H9 (cell line): ENCODE results near the gene UBXN10. TPM values are rescaled to one million over a fixed set of nuclear protein-coding genes. Genes with fewer than 3 reads are reported as not detected.

Source experiments
- DNase-seq: peaks from one replicate; pipeline ENCODE4 v3.0.0-alpha.2; 2017
- H2AFZ ChIP-seq: one replicate; pipeline ENCODE4 v1.6.1; 2013; ENCODE audit warnings: mild to moderate bottlenecking, low read length, control low read depth, moderate library complexity
- H2AK5ac ChIP-seq: 2 replicates; pipeline ENCODE4 v1.6.1; 2013; ENCODE audit warnings: low read length, control low read depth, mixed read lengths; ENCODE audit not compliant: insufficient read length
- H2BK120ac ChIP-seq: one replicate; pipeline ENCODE4 v1.6.1; 2013; ENCODE audit warnings: low read depth, mild to moderate bottlenecking, low read length, control low read depth, inconsistent platforms; ENCODE audit not compliant: poor library complexity, severe bottlenecking
- H2BK12ac ChIP-seq: 2 replicates; pipeline ENCODE4 v1.6.1; 2013; ENCODE audit warnings: low read length, control low read depth, mixed read lengths, low read depth; ENCODE audit not compliant: insufficient read length
- H2BK15ac ChIP-seq: 2 replicates; pipeline ENCODE4 v1.6.1; 2013; ENCODE audit warnings: low read depth, low read length, control low read depth
- H2BK20ac ChIP-seq: one replicate; pipeline ENCODE4 v1.6.1; 2013; ENCODE audit warnings: low read depth, mild to moderate bottlenecking, low read length, control low read depth, inconsistent platforms; ENCODE audit not compliant: poor library complexity, severe bottlenecking
- H2BK5ac ChIP-seq: 2 replicates; pipeline ENCODE4 v1.6.1; 2013; ENCODE audit warnings: low read length, control low read depth, mixed read lengths; ENCODE audit not compliant: insufficient read length
- H3K14ac ChIP-seq: 2 replicates; pipeline ENCODE4 v1.6.1; 2013; ENCODE audit warnings: low read length, control low read depth; ENCODE audit not compliant: insufficient read depth
- H3K18ac ChIP-seq: 2 replicates; pipeline ENCODE4 v1.6.1; 2013; ENCODE audit warnings: low read depth, mild to moderate bottlenecking, mixed read lengths, low read length, control low read depth; ENCODE audit not compliant: insufficient read length
- H3K23ac ChIP-seq: 2 replicates; pipeline ENCODE4 v1.6.1; 2013; ENCODE audit warnings: low read length, control low read depth, mixed read lengths, low read depth; ENCODE audit not compliant: insufficient read length
- H3K23me2 ChIP-seq: 2 replicates; pipeline ENCODE4 v1.6.1; 2013; ENCODE audit warnings: low read depth, mild to moderate bottlenecking, mixed read lengths, low read length, control low read depth; ENCODE audit not compliant: insufficient read length, poor library complexity, severe bottlenecking
- H3K27ac ChIP-seq: 2 replicates; pipeline ENCODE4 v1.5.1; 2013; ENCODE audit warnings: low read length, control low read depth, mixed read lengths, low read depth; ENCODE audit not compliant: insufficient read length
- H3K27me3 ChIP-seq: 2 replicates; pipeline ENCODE4 v1.6.1; 2013; ENCODE audit warnings: low read length, control low read depth, inconsistent platforms; ENCODE audit not compliant: insufficient read depth
- H3K4ac ChIP-seq: 2 replicates; pipeline ENCODE4 v1.6.1; 2013; ENCODE audit warnings: low read depth, mild to moderate bottlenecking, control low read depth, inconsistent platforms, low read length, moderate library complexity
- H3K4me1 ChIP-seq: 2 replicates; pipeline ENCODE4 v1.6.1; 2013; ENCODE audit warnings: low read length, control low read depth, inconsistent platforms; ENCODE audit not compliant: insufficient read depth
- H3K4me2 ChIP-seq: 2 replicates; pipeline ENCODE4 v1.6.1; 2013; ENCODE audit warnings: low read length, control low read depth, mixed read lengths; ENCODE audit not compliant: insufficient read length, insufficient read depth
- H3K56ac ChIP-seq: 2 replicates; pipeline ENCODE4 v1.6.1; 2013; ENCODE audit warnings: low read depth, mild to moderate bottlenecking, mixed read lengths, low read length, control low read depth; ENCODE audit not compliant: insufficient read length
- H3K79me1 ChIP-seq: 2 replicates; pipeline ENCODE4 v1.6.1; 2013; ENCODE audit warnings: low read depth, mild to moderate bottlenecking, moderate library complexity, low read length, control low read depth, inconsistent platforms; ENCODE audit not compliant: insufficient read depth, poor library complexity, severe bottlenecking
- H3K79me2 ChIP-seq: 2 replicates; pipeline ENCODE4 v1.6.1; 2013; ENCODE audit warnings: low read length, control low read depth, inconsistent platforms; ENCODE audit not compliant: insufficient read depth
- H3K9ac ChIP-seq: 2 replicates; pipeline ENCODE4 v1.6.1; 2013; ENCODE audit warnings: low read length, control low read depth, mixed read lengths; ENCODE audit not compliant: insufficient read length; ENCODE audit errors: extremely low read depth
- H3K9me3 ChIP-seq: one replicate; pipeline ENCODE4 v1.6.1; 2013; ENCODE audit warnings: low read depth, low read length, inconsistent platforms; ENCODE audit not compliant: control insufficient read depth
- H3T11ph ChIP-seq: one replicate; pipeline ENCODE4 v1.6.1; 2013; ENCODE audit warnings: mild to moderate bottlenecking, low read length, control low read depth, inconsistent platforms
- H4K20me1 ChIP-seq: one replicate; pipeline ENCODE4 v1.6.1; 2013; ENCODE audit not compliant: control insufficient read depth, insufficient read length, insufficient read depth
- H4K5ac ChIP-seq: 2 replicates; pipeline ENCODE4 v1.6.1; 2013; ENCODE audit warnings: low read depth, mild to moderate bottlenecking, mixed read lengths, low read length, control low read depth; ENCODE audit not compliant: insufficient read length
- H4K8ac ChIP-seq: replicated peaks from 2 replicates; pipeline ENCODE4 v1.6.1; 2013; ENCODE audit warnings: low read length, control low read depth, mixed read lengths, low read depth; ENCODE audit not compliant: insufficient read length
- H4K91ac ChIP-seq: 2 replicates; pipeline ENCODE4 v1.6.1; 2013; ENCODE audit warnings: low read depth, mild to moderate bottlenecking, moderate library complexity, mixed read lengths, low read length, control low read depth; ENCODE audit not compliant: insufficient read length
- H3K27ac Mint-ChIP-seq, 3 experiments: 2 replicates in 2 of 3; 3 replicates in 1 of 3; pipeline ENCODE4 v1.8.0; 2020 to 2021; ENCODE audit warnings: mixed read lengths in 3 of 3, mild to moderate bottlenecking in 1 of 3, moderate library complexity in 1 of 3
- H3K27me3 Mint-ChIP-seq: 2 replicates; pipeline ENCODE4 v1.8.0; 2021; ENCODE audit warnings: low read depth, mild to moderate bottlenecking, moderate library complexity, mixed read lengths
- H3K36me3 Mint-ChIP-seq, 3 experiments: 2 replicates in 2 of 3; 3 replicates in 1 of 3; pipeline ENCODE4 v1.8.0; 2020 to 2021; ENCODE audit warnings: low read depth in 3 of 3, mixed read lengths in 3 of 3; ENCODE audit not compliant: insufficient read depth in 1 of 3
- H3K4me1 Mint-ChIP-seq, 2 experiments: 2 replicates each; pipeline ENCODE4 v1.8.0; 2020; ENCODE audit warnings: mixed read lengths in 2 of 2
- H3K4me3 Mint-ChIP-seq, 2 experiments: 2 replicates in 1 of 2; 3 replicates in 1 of 2; pipeline ENCODE4 v1.8.0; 2020 to 2021; ENCODE audit warnings: mild to moderate bottlenecking in 2 of 2, mixed read lengths in 2 of 2, moderate library complexity in 1 of 2
- H3K9me3 Mint-ChIP-seq, 2 experiments: 2 replicates in 1 of 2; 3 replicates in 1 of 2; pipeline ENCODE4 v1.8.0; 2020; ENCODE audit warnings: mild to moderate bottlenecking in 2 of 2, mixed read lengths in 2 of 2, moderate library complexity in 1 of 2
- CTCF ChIP-seq: fragments of 200-600 bp; sonication (generic); conservative IDR thresholded peaks from 3 replicates; pipeline ENCODE4 v1.8.0; 2021; ENCODE audit warnings: antibody characterized with exemption, mild to moderate bottlenecking
- WGBS: extraction: QIAGEN DNeasy Blood & Tissue Kit; methylation state at CpG from one replicate; pipeline ENCODE4 v1.1.7; 2013; ENCODE audit warnings: missing lambda C conversion rate, low lambda C conversion rate, mixed read lengths; ENCODE audit not compliant: insufficient read length; ENCODE audit errors: extremely low coverage; 5-methylcytosine and 5-hydroxymethylcytosine counted together
- total RNA-seq: library from RNA; stranded (reverse); gene quantifications from 2 replicates; pipeline ENCODE4 v1.2.1, GENCODE V29; 2021

Gene UBXN10
- total RNA-seq, 1 experiment from 2014 or later = 0.59 TPM

DNA sequence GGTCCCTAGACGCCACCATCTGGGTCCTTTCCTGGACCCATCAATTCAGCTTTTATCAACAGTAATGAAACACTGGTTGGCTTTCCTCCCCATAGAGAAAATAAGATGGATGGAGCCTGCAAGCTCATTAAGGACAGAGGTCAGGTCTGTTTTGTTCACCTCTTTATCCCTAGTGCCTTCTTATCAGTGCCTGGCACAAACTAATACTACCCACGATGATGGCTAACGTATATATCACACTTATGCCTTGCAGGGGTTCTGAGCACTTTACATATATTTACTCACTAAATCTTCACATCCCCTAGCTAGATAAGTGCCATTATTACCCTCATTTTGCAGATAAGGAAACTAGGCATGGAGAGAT is 5.1 kb upstream of the UBXN10 start:
- Histone ChIP-seq H2AK5ac (no peak overlapping the region), H2BK120ac (no peak overlapping the region), H3K56ac (no peak overlapping the region), H3K4me1 (no peaks in the 10 kb centered on the region), H3K27me3 (no peaks in the 10 kb centered on the region; the same call in 1 of the 2 replicates), H3K79me1 (no peaks in the 10 kb centered on the region), H3K4ac (no peak overlapping the region), H3K18ac (no peak overlapping the region), H3K23me2 (no peaks in the 10 kb centered on the region), H2AFZ (no peak overlapping the region), H2BK12ac (no peak overlapping the region), H3K27ac (no peak overlapping the region), H3K9ac (no peak overlapping the region), H4K20me1 (no peaks in the 10 kb centered on the region), H3T11ph (no peak overlapping the region), H4K91ac (no peak overlapping the region), H3K79me2 (no peaks in the 10 kb centered on the region), H3K4me2 (no peak overlapping the region), H3K9me3 (no peaks in the 10 kb centered on the region), H3K14ac (no peak overlapping the region), H4K8ac (no peak overlapping the region), H2BK5ac (no peak overlapping the region), H2BK15ac (no peak overlapping the region), H3K23ac (no peak overlapping the region), H2BK20ac (no peak overlapping the region), H4K5ac (no peak overlapping the region)
- no peak for TF ChIP-seq CTCF
- H3K4me3 Mint-ChIP-seq = no peak overlapping the region
- H3K4me1 Mint-ChIP-seq = peaks cover 7 to 10% of the 10 kb centered on the region in 2 experiments
- no peaks in the 10 kb centered on the region for H3K36me3 Mint-ChIP-seq
- H3K27ac Mint-ChIP-seq = no peak overlapping the region
- WGBS = no CpG with 5 or more reads among the region's 3 CpGs
- H3K27me3 Mint-ChIP-seq = peaks cover 83% of the 10 kb centered on the region
- no peak for DNase-seq
- H3K9me3 Mint-ChIP-seq = peaks cover 3 to 8% of the 10 kb centered on the region in 2 experiments; a peak in 4 of 5 replicates
